Measurements from ENCODE around the gene ELFN1. TPM values are rescaled to one million over a fixed set of nuclear protein-coding genes. Genes with fewer than 3 reads are reported as not detected.

Gene ELFN1
- total RNA-seq, 4 donors from 2014 or later: 0.42 to 3.7 (median 1.3) TPM

DNA sequence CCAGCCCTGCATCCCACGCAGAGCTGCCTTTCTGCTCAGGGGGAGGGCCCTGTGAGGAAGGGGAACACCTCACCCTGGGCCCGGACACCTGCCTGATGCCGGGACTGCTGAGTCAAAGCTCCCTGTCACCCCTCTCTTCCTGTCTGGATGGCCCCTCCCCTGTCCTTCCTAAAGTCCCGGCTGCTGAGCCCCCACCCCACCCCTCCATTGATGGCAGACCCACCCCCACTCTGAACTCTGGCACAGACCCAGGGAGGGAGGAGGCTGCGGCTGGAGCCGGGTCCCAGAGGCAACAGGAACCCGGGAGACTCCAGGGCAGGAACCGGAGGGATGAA lies 78.7 kb downstream of the ELFN1 start:
- peaks cover 45% of the 10 kb centered on the region for H3K27me3 ChIP-seq
- 40% methylated on average over 1 of the region's 8 CpGs; no CpG with 5 or more reads in 1 of the 2 donors for WGBS, 2 donors (ENCODE audit: low coverage in 1 of 2)
- no peak for ATAC-seq
- H3K4me3 ChIP-seq: no peak overlapping the region
- peaks cover 0 to 13% (median 0%) of the 10 kb centered on the region in 3 donors for H3K4me1 ChIP-seq
- H3K36me3 ChIP-seq: no peaks in the 10 kb centered on the region
- TF ChIP-seq, protein P1, sequence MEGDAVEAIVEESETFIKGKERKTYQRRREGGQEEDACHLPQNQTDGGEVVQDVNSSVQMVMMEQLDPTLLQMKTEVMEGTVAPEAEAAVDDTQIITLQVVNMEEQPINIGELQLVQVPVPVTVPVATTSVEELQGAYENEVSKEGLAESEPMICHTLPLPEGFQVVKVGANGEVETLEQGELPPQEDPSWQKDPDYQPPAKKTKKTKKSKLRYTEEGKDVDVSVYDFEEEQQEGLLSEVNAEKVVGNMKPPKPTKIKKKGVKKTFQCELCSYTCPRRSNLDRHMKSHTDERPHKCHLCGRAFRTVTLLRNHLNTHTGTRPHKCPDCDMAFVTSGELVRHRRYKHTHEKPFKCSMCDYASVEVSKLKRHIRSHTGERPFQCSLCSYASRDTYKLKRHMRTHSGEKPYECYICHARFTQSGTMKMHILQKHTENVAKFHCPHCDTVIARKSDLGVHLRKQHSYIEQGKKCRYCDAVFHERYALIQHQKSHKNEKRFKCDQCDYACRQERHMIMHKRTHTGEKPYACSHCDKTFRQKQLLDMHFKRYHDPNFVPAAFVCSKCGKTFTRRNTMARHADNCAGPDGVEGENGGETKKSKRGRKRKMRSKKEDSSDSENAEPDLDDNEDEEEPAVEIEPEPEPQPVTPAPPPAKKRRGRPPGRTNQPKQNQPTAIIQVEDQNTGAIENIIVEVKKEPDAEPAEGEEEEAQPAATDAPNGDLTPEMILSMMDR (IDR thresholded peaks at IDR 0.05): no peak
- TF ChIP-seq POLR2A (IDR thresholded peaks at IDR 0.05): no peak
- no peak for TF ChIP-seq EP300 (IDR thresholded peaks at IDR 0.05)
- TF ChIP-seq POLR2AphosphoS5 (IDR thresholded peaks at IDR 0.05): no peak
- no peaks in the 10 kb centered on the region for H3K9me3 ChIP-seq
- H3K27ac ChIP-seq: no peak overlapping the region

DNA sequence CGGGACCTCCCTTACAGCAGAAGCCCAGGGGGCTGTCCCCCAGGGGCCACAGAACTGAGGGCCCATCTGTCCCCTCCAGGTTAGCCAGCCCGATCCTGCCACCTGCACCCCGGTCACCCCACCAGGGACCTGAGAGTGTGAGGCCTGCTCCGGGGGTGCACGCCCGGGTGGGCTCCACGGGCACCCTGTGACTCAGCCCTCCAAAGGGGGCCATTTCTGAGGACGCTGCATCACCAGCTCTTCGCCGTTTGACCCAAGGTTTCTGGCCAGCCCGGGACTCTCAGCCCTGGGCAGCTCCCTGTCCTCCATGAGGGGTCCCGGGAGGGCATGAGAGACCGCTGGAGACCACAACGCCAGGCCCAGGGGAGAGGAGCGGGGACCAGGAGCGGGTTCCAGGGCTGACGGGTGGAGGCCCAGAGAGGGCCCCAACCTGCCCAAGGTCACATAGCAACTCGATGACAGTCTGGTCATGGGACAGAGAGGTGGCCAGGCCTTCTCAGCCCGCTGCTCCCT lies 79.3 kb downstream of the ELFN1 start:
- no peak overlapping the region for H3K27ac ChIP-seq
- H3K27me3 ChIP-seq: peaks cover 47% of the 10 kb centered on the region
- no peak for ATAC-seq
- TF ChIP-seq, protein P1 (IDR thresholded peaks at IDR 0.05): no peak
- TF ChIP-seq POLR2AphosphoS5 (IDR thresholded peaks at IDR 0.05): no peak
- no peak for TF ChIP-seq POLR2A (IDR thresholded peaks at IDR 0.05)
- no peak for TF ChIP-seq EP300 (IDR thresholded peaks at IDR 0.05)
- H3K4me1 ChIP-seq: peaks cover 0 to 13% (median 0%) of the 10 kb centered on the region in 3 donors
- 60% methylated on average over 1 of the region's 19 CpGs; no CpG with 5 or more reads in 1 of the 2 donors for WGBS, 2 donors (ENCODE audit: low coverage in 1 of 2)
- no peaks in the 10 kb centered on the region for H3K9me3 ChIP-seq
- no peaks in the 10 kb centered on the region for H3K36me3 ChIP-seq
- no peak overlapping the region for H3K4me3 ChIP-seq

- WGBS, 2 donors (ENCODE audit: low coverage in 1 of 2): 49% methylated on average over 6 of the region's 24 CpGs; no CpG with 5 or more reads in 1 of the 2 donors
- Histone ChIP-seq H3K36me3 (no peaks in the 10 kb centered on the region), H3K27ac (no peak overlapping the region), H3K4me3 (no peak overlapping the region), H3K27me3 (peaks cover 47% of the 10 kb centered on the region), H3K9me3 (no peaks in the 10 kb centered on the region), H3K4me1 (peaks cover 0 to 13% (median 0%) of the 10 kb centered on the region in 3 donors)
- TF ChIP-seq EP300 (IDR thresholded peaks at IDR 0.05): no peak
- no peak for TF ChIP-seq POLR2AphosphoS5 (IDR thresholded peaks at IDR 0.05)
- TF ChIP-seq POLR2A (IDR thresholded peaks at IDR 0.05): no peak
- TF ChIP-seq, protein P1 (IDR thresholded peaks at IDR 0.05): no peak
- ATAC-seq: no peak
Observed at GRCh38 chr7:1749864-1750466, 79.9 kb downstream of the ELFN1 start.

- H3K27me3 ChIP-seq: peaks cover 47% of the 10 kb centered on the region
- no peaks in the 10 kb centered on the region for H3K36me3 ChIP-seq
- H3K4me1 ChIP-seq: peaks cover 0 to 13% (median 0%) of the 10 kb centered on the region in 3 donors
- no peak for ATAC-seq
- H3K9me3 ChIP-seq: no peaks in the 10 kb centered on the region
- no peak overlapping the region for H3K27ac ChIP-seq
- no peak overlapping the region for H3K4me3 ChIP-seq
- WGBS, 2 donors (ENCODE audit: low coverage in 1 of 2): 100% methylated on average over 4 of the region's 23 CpGs; no CpG with 5 or more reads in 1 of the 2 donors
- TF ChIP-seq POLR2AphosphoS5 (IDR thresholded peaks at IDR 0.05): no peak
- TF ChIP-seq, protein P1 (IDR thresholded peaks at IDR 0.05): no peak
- TF ChIP-seq EP300 (IDR thresholded peaks at IDR 0.05): no peak
- TF ChIP-seq POLR2A (IDR thresholded peaks at IDR 0.05): no peak
Observed at GRCh38 chr7:1750541-1751021, 80.5 kb downstream of the ELFN1 start.

DNA sequence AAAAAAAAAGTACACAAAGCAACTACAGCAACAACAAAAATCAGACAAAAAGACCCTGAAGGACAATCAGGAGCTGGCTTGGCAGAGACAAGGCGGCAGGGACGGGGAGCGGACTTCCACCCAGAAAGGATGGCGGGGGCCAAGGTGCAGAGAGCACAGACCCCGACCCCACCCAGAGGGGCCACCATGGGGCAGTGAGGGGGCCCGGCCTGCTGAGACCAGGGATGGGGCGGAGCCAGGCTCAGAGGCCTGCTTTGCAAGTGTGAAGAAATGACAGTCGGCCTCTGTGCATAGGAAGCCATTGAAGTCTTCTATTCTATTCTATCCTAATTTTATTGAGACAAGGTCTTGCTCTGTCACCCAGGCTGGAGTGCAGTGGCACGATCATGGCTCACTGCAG lies 82.0 kb downstream of the ELFN1 start:
- H3K36me3 ChIP-seq: no peaks in the 10 kb centered on the region
- no peak overlapping the region for H3K4me3 ChIP-seq
- peaks cover 62% of the 10 kb centered on the region for H3K27me3 ChIP-seq
- H3K9me3 ChIP-seq: no peaks in the 10 kb centered on the region
- no peak overlapping the region for H3K27ac ChIP-seq
- WGBS, 2 donors (ENCODE audit: low coverage in 1 of 2): 86 to 100% methylated on average over 1 to 8 of the region's 9 CpGs
- ATAC-seq: no peak
- H3K4me1 ChIP-seq: peaks cover 0 to 13% (median 0%) of the 10 kb centered on the region in 3 donors
- TF ChIP-seq POLR2A (IDR thresholded peaks at IDR 0.05): no peak
- TF ChIP-seq EP300 (IDR thresholded peaks at IDR 0.05): no peak
- no peak for TF ChIP-seq POLR2AphosphoS5 (IDR thresholded peaks at IDR 0.05)
- TF ChIP-seq, protein P1 (IDR thresholded peaks at IDR 0.05): no peak

Measured in gastroesophageal sphincter (tissue), 4 donors.